ENCODE results near the gene MCU. TPM values are rescaled to one million over a fixed set of nuclear protein-coding genes. Genes with fewer than 3 reads are reported as not detected.

Gene MCU
- total RNA-seq, 1 experiment from 2014 or later, result 19.2 TPM

DNA sequence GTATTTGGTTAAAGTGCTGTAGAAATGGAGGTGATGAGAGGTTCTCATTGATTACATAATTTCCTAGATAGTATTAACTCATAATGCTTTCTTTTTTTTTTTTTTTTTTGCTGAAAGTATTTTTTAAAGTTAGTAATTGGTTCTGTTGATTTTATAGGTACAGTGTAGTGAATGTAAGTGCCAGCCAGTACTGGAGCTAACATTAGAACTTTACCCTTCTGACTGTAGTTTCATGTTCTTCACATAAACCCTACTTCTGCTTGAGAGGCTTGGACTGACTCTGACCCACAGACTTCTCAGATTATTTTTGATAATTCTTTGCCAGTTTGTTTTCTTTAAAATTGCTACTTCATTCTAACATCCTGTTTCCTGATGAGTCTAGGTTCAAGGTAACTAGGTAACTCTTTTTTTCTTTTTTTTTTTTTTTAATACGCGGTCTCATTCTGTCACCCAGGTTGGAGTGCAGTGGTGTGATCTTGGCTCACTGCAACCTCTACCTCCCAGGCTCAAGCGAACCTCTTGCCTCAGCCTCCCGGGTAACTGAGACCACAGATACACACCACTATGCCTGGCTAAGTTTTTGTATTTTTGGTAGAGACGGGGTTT lies 109.4 kb downstream of the MCU start:
- no peak for DNase-seq (ENCODE audit: unreplicated experiment)
- ChIA-PET POLR2A (interaction anchor here (0.6 to 1.9 kb wide), 3 partner anchors 10 to 109 kb away, joined by 3 to 10 read pairs (median 3); partner anchors contain the start of gene MCU), CTCF (no interaction called here)
- H3K27ac Mint-ChIP-seq (ENCODE audit: low read depth, unreplicated experiment), result no peak overlapping the region
- no peaks in the 10 kb centered on the region for H3K9me3 Mint-ChIP-seq (ENCODE audit: unreplicated experiment)
- no TSS peak for BruUV-seq (replicated peaks)
- H3K4me1 Mint-ChIP-seq (ENCODE audit: insufficient read depth, unreplicated experiment), result peaks cover 10% of the 10 kb centered on the region
- no peak overlapping the region for H3K4me3 Mint-ChIP-seq (ENCODE audit: unreplicated experiment)
- TF ChIP-seq, protein P1, sequence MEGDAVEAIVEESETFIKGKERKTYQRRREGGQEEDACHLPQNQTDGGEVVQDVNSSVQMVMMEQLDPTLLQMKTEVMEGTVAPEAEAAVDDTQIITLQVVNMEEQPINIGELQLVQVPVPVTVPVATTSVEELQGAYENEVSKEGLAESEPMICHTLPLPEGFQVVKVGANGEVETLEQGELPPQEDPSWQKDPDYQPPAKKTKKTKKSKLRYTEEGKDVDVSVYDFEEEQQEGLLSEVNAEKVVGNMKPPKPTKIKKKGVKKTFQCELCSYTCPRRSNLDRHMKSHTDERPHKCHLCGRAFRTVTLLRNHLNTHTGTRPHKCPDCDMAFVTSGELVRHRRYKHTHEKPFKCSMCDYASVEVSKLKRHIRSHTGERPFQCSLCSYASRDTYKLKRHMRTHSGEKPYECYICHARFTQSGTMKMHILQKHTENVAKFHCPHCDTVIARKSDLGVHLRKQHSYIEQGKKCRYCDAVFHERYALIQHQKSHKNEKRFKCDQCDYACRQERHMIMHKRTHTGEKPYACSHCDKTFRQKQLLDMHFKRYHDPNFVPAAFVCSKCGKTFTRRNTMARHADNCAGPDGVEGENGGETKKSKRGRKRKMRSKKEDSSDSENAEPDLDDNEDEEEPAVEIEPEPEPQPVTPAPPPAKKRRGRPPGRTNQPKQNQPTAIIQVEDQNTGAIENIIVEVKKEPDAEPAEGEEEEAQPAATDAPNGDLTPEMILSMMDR (IDR thresholded peaks at IDR 0.05; ENCODE audit: unreplicated experiment), result no peak
- H3K27me3 Mint-ChIP-seq (ENCODE audit: insufficient read depth, unreplicated experiment), result no peaks in the 10 kb centered on the region
- intact Hi-C loops (cut with micrococcal nuclease), result no loop called here
- H3K36me3 Mint-ChIP-seq (ENCODE audit: insufficient read depth, unreplicated experiment), result no peaks in the 10 kb centered on the region

DNA sequence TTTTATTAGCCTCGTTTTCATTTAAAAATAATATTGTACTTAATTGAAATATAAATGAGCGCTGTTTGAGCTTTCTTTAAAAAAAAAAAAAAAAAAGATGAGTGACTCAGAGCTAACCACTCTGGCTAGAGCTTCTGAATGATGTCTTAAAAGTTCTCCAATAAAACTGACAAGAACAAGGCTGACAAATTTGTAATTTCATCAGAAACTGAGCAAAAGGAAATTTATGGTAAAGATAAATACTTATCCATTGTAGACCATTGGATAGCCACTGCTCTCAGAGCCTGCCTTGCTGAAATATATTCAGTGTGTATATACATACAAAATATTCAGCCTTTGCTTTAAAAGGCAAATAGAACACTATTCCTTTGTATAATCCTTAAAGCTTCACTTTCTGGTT lies 110.4 kb downstream of the MCU start:
- ChIA-PET CTCF (interaction anchor here (1.0 kb wide), 1 partner anchor 107 kb away, joined by 4 read pairs; no protein-coding TSS in a partner anchor), POLR2A (interaction anchor here (0.6 to 1.9 kb wide), 7 partner anchors 9 to 110 kb away, joined by 3 to 10 read pairs (median 3); partner anchors contain the start of gene MCU)
- no TSS peak for BruUV-seq (replicated peaks)
- peaks cover 10% of the 10 kb centered on the region for H3K4me1 Mint-ChIP-seq (ENCODE audit: insufficient read depth, unreplicated experiment)
- TF ChIP-seq, protein P1 (IDR thresholded peaks at IDR 0.05; ENCODE audit: unreplicated experiment), result no peak
- H3K36me3 Mint-ChIP-seq (ENCODE audit: insufficient read depth, unreplicated experiment), result no peaks in the 10 kb centered on the region
- intact Hi-C loops (cut with micrococcal nuclease), result no loop called here
- peak overlapping the region; percentile 93 for H3K27ac Mint-ChIP-seq (ENCODE audit: low read depth, unreplicated experiment)
- H3K4me3 Mint-ChIP-seq (ENCODE audit: unreplicated experiment), result peak overlapping the region; percentile 66
- H3K27me3 Mint-ChIP-seq (ENCODE audit: insufficient read depth, unreplicated experiment), result no peaks in the 10 kb centered on the region
- peak; percentile 18 for DNase-seq (ENCODE audit: unreplicated experiment)
- H3K9me3 Mint-ChIP-seq (ENCODE audit: unreplicated experiment), result no peaks in the 10 kb centered on the region

DNA sequence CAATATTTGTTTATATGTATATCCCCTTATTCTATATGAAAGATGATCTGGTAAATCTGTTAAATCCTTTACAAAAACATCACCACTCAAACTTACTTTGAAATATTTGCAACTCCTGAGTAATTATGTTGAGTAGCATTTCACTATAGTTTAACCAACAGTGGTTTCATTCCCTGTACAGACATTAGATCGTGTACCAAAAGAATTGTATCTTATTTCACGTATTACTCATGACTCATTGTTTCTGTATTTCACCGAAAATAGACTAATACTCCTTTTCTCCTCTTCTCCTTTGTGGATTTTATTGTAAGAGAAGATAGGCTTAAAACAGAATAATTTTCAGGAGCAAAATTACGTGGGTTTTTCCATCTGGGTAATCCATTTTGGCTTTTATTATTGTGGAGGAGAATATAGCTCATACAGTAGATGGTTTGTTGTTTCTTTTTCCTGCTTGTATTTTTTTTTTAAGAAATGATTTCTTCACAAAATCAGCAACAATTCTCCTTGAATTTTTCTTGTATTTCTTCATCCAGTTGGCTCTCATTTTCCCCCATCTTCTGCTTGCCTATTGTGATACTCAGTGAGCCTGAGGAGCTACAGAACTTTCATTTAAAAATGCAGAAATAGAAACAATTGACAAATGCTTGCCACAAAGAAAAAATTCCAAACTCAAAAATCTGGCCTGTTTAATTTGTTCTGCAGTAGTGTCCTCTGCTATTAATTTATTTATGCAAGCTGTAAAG lies 111.0 kb downstream of the MCU start:
- Mint-ChIP-seq H3K27ac (ENCODE audit: low read depth, unreplicated experiment) (peak overlapping the region; percentile 93), H3K4me3 (ENCODE audit: unreplicated experiment) (peak overlapping the region; percentile 66), H3K36me3 (ENCODE audit: insufficient read depth, unreplicated experiment) (no peaks in the 10 kb centered on the region), H3K9me3 (ENCODE audit: unreplicated experiment) (no peaks in the 10 kb centered on the region), H3K27me3 (ENCODE audit: insufficient read depth, unreplicated experiment) (no peaks in the 10 kb centered on the region), H3K4me1 (ENCODE audit: insufficient read depth, unreplicated experiment) (peaks cover 10% of the 10 kb centered on the region)
- intact Hi-C loops (cut with micrococcal nuclease), result no loop called here
- DNase-seq (ENCODE audit: unreplicated experiment), result peak; percentile 48
- TF ChIP-seq, protein P1 (IDR thresholded peaks at IDR 0.05; ENCODE audit: unreplicated experiment), result no peak
- ChIA-PET POLR2A (interaction anchor here (0.5 to 1.9 kb wide), 11 partner anchors 8 to 951 kb away, joined by 3 to 10 read pairs (median 3); partner anchors contain the start of gene MCU), CTCF (interaction anchor here (1.0 to 1.1 kb wide), 2 partner anchors 32 to 108 kb away, joined by 4 to 5 read pairs; no protein-coding TSS in a partner anchor)
- BruUV-seq (replicated peaks), result no TSS peak

DNA sequence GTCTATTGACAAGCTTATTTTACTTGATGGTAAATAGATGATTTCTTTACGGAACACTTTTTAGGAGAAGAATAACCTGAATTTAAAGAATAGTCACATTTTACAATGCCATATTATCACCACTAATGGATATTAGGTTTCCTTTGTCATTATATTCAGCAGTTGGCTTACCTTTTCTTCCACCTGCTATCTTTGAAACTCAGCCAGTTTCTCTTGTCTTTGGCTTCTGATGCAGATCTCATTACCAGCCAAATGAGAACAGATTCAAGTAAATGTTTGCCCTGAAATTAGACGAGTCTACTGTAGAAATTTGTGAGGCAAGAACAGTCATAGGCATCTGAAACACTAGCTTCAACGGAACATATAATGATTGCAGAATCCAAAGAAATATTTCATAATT lies 116.1 kb downstream of the MCU start:
- no peak overlapping the region for H3K27ac Mint-ChIP-seq (ENCODE audit: low read depth, unreplicated experiment)
- TF ChIP-seq, protein P1 (IDR thresholded peaks at IDR 0.05; ENCODE audit: unreplicated experiment), result no peak
- intact Hi-C loops (cut with micrococcal nuclease), result no loop called here
- peaks cover 4% of the 10 kb centered on the region for H3K36me3 Mint-ChIP-seq (ENCODE audit: insufficient read depth, unreplicated experiment)
- POLR2A ChIA-PET, result interaction anchor here (0.6 to 0.7 kb wide), 2 partner anchors 48 to 179 kb away, joined by 4 read pairs; no protein-coding TSS in a partner anchor
- no peak for DNase-seq (ENCODE audit: unreplicated experiment)
- H3K4me1 Mint-ChIP-seq (ENCODE audit: insufficient read depth, unreplicated experiment), result peaks cover 12% of the 10 kb centered on the region
- no peak overlapping the region for H3K4me3 Mint-ChIP-seq (ENCODE audit: unreplicated experiment)
- CTCF ChIA-PET, result no interaction called here
- no TSS peak for BruUV-seq (replicated peaks)
- H3K27me3 Mint-ChIP-seq (ENCODE audit: insufficient read depth, unreplicated experiment), result no peaks in the 10 kb centered on the region
- no peaks in the 10 kb centered on the region for H3K9me3 Mint-ChIP-seq (ENCODE audit: unreplicated experiment)

Measured in MCF 10A (cell line).